Keratinocyte (primary cell): ENCODE measurements around the gene SLIT3.

Source experiments
- CTCF ChIP-seq, 3 experiments: IDR thresholded peaks in 1 of 3; conservative IDR thresholded peaks in 1 of 3; optimal IDR thresholded peaks in 1 of 3; 2 replicates in 2 of 3; 3 replicates in 1 of 3; pipeline versions ENCODE3 to v1.5.1; 2011; ENCODE audit warnings: low read length in 3 of 3, mild to moderate bottlenecking in 3 of 3, moderate library complexity in 2 of 3, control low read depth in 1 of 3, inconsistent platforms in 1 of 3; ENCODE audit not compliant: insufficient read depth in 2 of 3; ENCODE audit errors: extremely low read depth in 1 of 3
- EZH2 ChIP-seq: IDR thresholded peaks from one replicate; pipeline ENCODE4 v1.6.1; 2012; ENCODE audit warnings: inconsistent platforms, mild to moderate bottlenecking, low read length, moderate library complexity

GRCh38 chr5:168613396-168613795 is 687.5 kb downstream of the SLIT3 start:
- no peak for TF ChIP-seq CTCF (optimal IDR thresholded peaks at IDR 0.05 in 1 of 3, IDR thresholded peaks at IDR 0.05 in 1 of 3, conservative IDR thresholded peaks at IDR 0.05 in 1 of 3; ENCODE audit: extremely low read depth in 1 of 3, insufficient read depth in 2 of 3, low read length in 3 of 3)
- TF ChIP-seq EZH2, result no peak
